Activated T-helper 1 cell treated with anti-CD3 and anti-CD28 coated beads, Interleukin-12 subunit alpha, Interleukin-12 subunit beta, Interleukin-2, Interleukin-4 antibody, amounts not matched to agents 30 ng/mL and 10 ng/mL and 1 ng/mL, durations not matched to agents 14 hours and 24 hours and 36 hours (primary cell): Measurements from ENCODE around the gene RILPL2. TPM values are rescaled to one million over a fixed set of nuclear protein-coding genes. Genes with fewer than 3 reads are reported as not detected.
"Not testable (repeated sequence)": the region's sequence is repeated elsewhere in the genome, so short reads cannot be mapped to it uniquely, and the experiment has no call there.

Experiments
- DNase-seq: peaks from one replicate; pipeline ENCODE4 v3.0.0; 2021; ENCODE audit warnings: low spot score
- H3K27ac Mint-ChIP-seq: one replicate; pipeline ENCODE4 v1.8.0; 2021; ENCODE audit warnings: mild to moderate bottlenecking, mixed read lengths
- H3K27me3 Mint-ChIP-seq: one replicate; pipeline ENCODE4 v1.8.0; 2022; ENCODE audit warnings: mild to moderate bottlenecking, moderate library complexity, mixed read lengths; ENCODE audit not compliant: insufficient read depth
- H3K36me3 Mint-ChIP-seq: one replicate; pipeline ENCODE4 v1.8.0; 2021; ENCODE audit warnings: low read depth, mixed read lengths
- H3K4me1 Mint-ChIP-seq: one replicate; pipeline ENCODE4 v1.8.0; 2021; ENCODE audit warnings: low read depth, mixed read lengths
- H3K4me3 Mint-ChIP-seq: one replicate; pipeline ENCODE4 v1.8.0; 2021; ENCODE audit warnings: mild to moderate bottlenecking, moderate library complexity, mixed read lengths
- H3K9me3 Mint-ChIP-seq: one replicate; pipeline ENCODE4 v1.8.0; 2021; ENCODE audit warnings: mixed read lengths
- intact Hi-C: fragments of 100-400 bp; cut with micrococcal nuclease; formaldehyde crosslinking; loops from one replicate; pipeline ENCODE4 v1.15.1; 2024
- total RNA-seq: library from RNA; stranded (reverse); gene quantifications from 2 replicates; pipeline ENCODE4 v1.2.3, GENCODE V29; 2022

RILPL2 gene
- total RNA-seq, 1 donor from 2014 or later: 20.1 TPM

GRCh38 chr12:123445388-123446332, 9.2 kb upstream of the RILPL2 start:
- no peaks in the 10 kb centered on the region for H3K9me3 Mint-ChIP-seq
- H3K36me3 Mint-ChIP-seq: peaks cover 2% of the 10 kb centered on the region
- intact Hi-C loops: no loop called here
- H3K27me3 Mint-ChIP-seq: no peaks in the 10 kb centered on the region
- peak overlapping the region; percentile 57 for H3K27ac Mint-ChIP-seq
- peaks cover 25% of the 10 kb centered on the region for H3K4me1 Mint-ChIP-seq
- H3K4me3 Mint-ChIP-seq: peak overlapping the region; percentile 27
- DNase-seq: no peak

- no peak for DNase-seq
Measured at GRCh38 chr12:123444092-123445026, 7.9 kb upstream of the RILPL2 start.

GRCh38 chr12:123442774-123443173, 6.3 kb upstream of the RILPL2 start:
- no peak for DNase-seq
- peaks cover 17% of the 10 kb centered on the region for H3K4me1 Mint-ChIP-seq
- intact Hi-C loops: no loop called here
- H3K27ac Mint-ChIP-seq: no peak overlapping the region
- H3K27me3 Mint-ChIP-seq: no peaks in the 10 kb centered on the region
- no peaks in the 10 kb centered on the region for H3K36me3 Mint-ChIP-seq
- no peak overlapping the region for H3K4me3 Mint-ChIP-seq
- H3K9me3 Mint-ChIP-seq: no peaks in the 10 kb centered on the region

More at GRCh38 chr12:123444092-123445026, 7.9 kb upstream of the RILPL2 start:
- H3K27me3 Mint-ChIP-seq: no peaks in the 10 kb centered on the region
- peaks cover 2% of the 10 kb centered on the region for H3K36me3 Mint-ChIP-seq
- no peak overlapping the region for H3K4me3 Mint-ChIP-seq
- peaks cover 25% of the 10 kb centered on the region for H3K4me1 Mint-ChIP-seq
- no peak overlapping the region for H3K27ac Mint-ChIP-seq
- H3K9me3 Mint-ChIP-seq: no peaks in the 10 kb centered on the region
- intact Hi-C loops: no loop called here

GRCh38 chr12:123441523-123442164, 5.2 kb upstream of the RILPL2 start:
- Mint-ChIP-seq H3K4me3 (no peak overlapping the region), H3K27me3 (no peaks in the 10 kb centered on the region), H3K4me1 (peaks cover 22% of the 10 kb centered on the region), H3K27ac (no peak overlapping the region), H3K36me3 (no peaks in the 10 kb centered on the region), H3K9me3 (no peaks in the 10 kb centered on the region)
- intact Hi-C loops: no loop called here
- DNase-seq: no peak

GRCh38 chr12:123435636-123436016, 858 bp downstream of the RILPL2 start:
- no peak for DNase-seq
- H3K36me3 Mint-ChIP-seq: peaks cover 20% of the 10 kb centered on the region
- peak overlapping the region; percentile 99 for H3K4me3 Mint-ChIP-seq
- peak overlapping the region; percentile 99 for H3K27ac Mint-ChIP-seq
- peaks cover 44% of the 10 kb centered on the region for H3K4me1 Mint-ChIP-seq
- intact Hi-C loops: loop anchor here (1.0 to 10.0 kb wide), 13 partner anchors 7 to 361 kb away; partner anchors contain the start of genes ATP6V0A2, DDX55, EIF2B1 and GTF2H3
- H3K27me3 Mint-ChIP-seq: no peaks in the 10 kb centered on the region
- no peaks in the 10 kb centered on the region for H3K9me3 Mint-ChIP-seq

- H3K4me1 Mint-ChIP-seq: peaks cover 50% of the 10 kb centered on the region
- intact Hi-C loops: loop anchor here (10.0 kb wide), 2 partner anchors 101 to 359 kb away; partner anchors contain the start of gene RILPL1
- no peaks in the 10 kb centered on the region for H3K9me3 Mint-ChIP-seq
- H3K36me3 Mint-ChIP-seq: peaks cover 24% of the 10 kb centered on the region
- H3K27me3 Mint-ChIP-seq: no peaks in the 10 kb centered on the region
- no peak for DNase-seq
- peak overlapping the region; percentile 15 for H3K27ac Mint-ChIP-seq
- peak overlapping the region; percentile 99 for H3K4me3 Mint-ChIP-seq
Measured at GRCh38 chr12:123433615-123434014, 2.9 kb downstream of the RILPL2 start.

GRCh38 chr12:123431951-123432817, 4.3 kb downstream of the RILPL2 start:
- not testable (repeated sequence) for DNase-seq, H3K27me3 Mint-ChIP-seq, H3K9me3 Mint-ChIP-seq
- peak overlapping the region; percentile 85 for H3K27ac Mint-ChIP-seq
- H3K36me3 Mint-ChIP-seq: peaks cover 25% of the 10 kb centered on the region
- intact Hi-C loops: loop anchor here (10.0 kb wide), 2 partner anchors 103 to 357 kb away; partner anchors contain the start of gene RILPL1
- H3K4me1 Mint-ChIP-seq: peaks cover 54% of the 10 kb centered on the region
- H3K4me3 Mint-ChIP-seq: peak overlapping the region; percentile 99

DNA sequence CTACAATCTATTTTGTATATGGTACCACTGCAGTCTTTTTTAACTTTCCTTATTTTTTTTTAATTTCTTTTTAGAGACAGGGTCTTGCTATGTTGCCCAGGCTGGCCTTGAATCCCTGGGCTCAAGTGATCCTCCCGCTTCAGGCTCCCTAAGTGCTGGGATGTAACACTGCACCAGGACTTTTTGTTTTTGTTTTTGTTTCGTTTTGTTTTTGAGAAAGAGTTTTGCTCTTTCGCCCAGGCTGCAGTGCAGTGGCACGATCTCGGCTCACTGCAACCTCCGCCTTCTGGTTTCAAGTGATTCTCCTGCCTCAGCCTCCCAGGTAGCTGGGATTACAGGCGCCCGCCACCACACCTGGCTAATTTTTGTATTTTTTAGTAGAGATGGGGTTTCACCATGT, 7.4 kb downstream of the RILPL2 start:
- H3K36me3 Mint-ChIP-seq: peaks cover 27% of the 10 kb centered on the region
- H3K9me3 Mint-ChIP-seq, H3K27me3 Mint-ChIP-seq, H3K4me3 Mint-ChIP-seq, intact Hi-C loops, H3K27ac Mint-ChIP-seq, DNase-seq: not testable (repeated sequence)
- H3K4me1 Mint-ChIP-seq: peaks cover 46% of the 10 kb centered on the region

DNA sequence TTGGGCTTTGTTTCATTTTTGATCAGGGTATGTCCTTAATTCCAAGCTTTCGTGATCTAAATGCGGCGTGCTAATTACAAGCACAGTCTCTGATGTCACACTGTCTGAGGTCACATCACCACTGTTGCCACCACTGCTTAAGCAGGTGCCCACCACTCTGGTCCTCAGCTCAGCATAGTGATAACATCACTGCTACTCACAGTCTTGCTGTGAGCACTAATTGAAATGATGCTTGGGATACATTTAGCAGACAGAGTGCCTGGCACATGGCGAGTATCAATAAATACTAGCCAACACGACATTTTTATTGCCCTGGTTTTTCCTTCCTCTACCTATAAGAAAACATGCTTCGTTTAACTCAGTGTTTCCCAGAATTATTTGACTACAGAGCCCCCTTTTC, 7.9 kb downstream of the RILPL2 start:
- peak overlapping the region; percentile 67 for H3K27ac Mint-ChIP-seq
- no peaks in the 10 kb centered on the region for H3K9me3 Mint-ChIP-seq
- H3K4me3 Mint-ChIP-seq: no peak overlapping the region
- peaks cover 29% of the 10 kb centered on the region for H3K36me3 Mint-ChIP-seq
- no peak for DNase-seq
- intact Hi-C loops: loop anchor here (1.0 kb wide), 1 partner anchor 8 kb away; the partner anchor contains the start of gene RILPL2
- no peaks in the 10 kb centered on the region for H3K27me3 Mint-ChIP-seq
- peaks cover 41% of the 10 kb centered on the region for H3K4me1 Mint-ChIP-seq

DNA sequence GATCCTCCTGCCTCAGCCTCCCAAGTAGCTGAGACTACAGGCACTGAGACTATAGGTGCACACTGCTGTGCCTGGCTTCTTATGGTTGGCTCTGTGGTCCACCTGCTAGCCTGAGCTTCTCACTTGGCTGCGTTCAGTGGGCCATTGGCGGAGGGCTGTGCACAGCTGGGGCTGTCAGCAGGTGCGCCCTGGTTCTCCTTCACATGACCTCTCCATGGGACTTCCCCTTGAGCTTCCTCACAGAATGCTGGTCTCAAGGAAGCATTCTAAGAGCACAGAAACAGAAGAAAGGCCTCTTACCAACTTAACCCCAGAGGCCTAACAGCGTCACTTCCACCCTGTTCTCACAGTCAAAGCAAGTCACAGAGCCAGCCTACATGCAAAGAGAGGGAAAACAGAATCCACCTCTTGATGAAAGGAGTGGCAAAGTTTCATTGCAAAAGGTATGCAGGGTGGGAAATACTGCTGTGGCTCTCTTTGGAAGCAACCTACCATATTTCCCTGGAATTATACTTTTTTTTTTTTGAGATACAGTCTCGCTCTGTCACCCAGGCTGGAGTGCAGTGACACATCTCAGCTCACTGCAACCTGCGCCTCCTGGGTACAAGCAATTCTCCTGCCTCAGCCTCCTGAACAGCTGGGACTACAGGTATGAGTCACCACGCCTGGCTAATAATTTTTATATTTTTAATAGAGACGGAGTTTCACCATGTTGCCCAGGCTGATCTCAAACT, 9.3 kb downstream of the RILPL2 start:
- H3K4me3 Mint-ChIP-seq: peak overlapping the region; percentile 28

GRCh38 chr12:123421314-123421713, 15.2 kb downstream of the RILPL2 start:
- Mint-ChIP-seq H3K9me3 (no peaks in the 10 kb centered on the region), H3K4me1 (no peaks in the 10 kb centered on the region), H3K4me3 (no peak overlapping the region), H3K27ac (no peak overlapping the region), H3K27me3 (no peaks in the 10 kb centered on the region), H3K36me3 (peaks cover 28% of the 10 kb centered on the region)
- DNase-seq: no peak
- intact Hi-C loops: no loop called here

More for the DNA sequence above, 9.3 kb downstream of the RILPL2 start:
- Mint-ChIP-seq H3K9me3 (no peaks in the 10 kb centered on the region), H3K27ac (peak overlapping the region; percentile 67), H3K4me1 (peaks cover 28% of the 10 kb centered on the region), H3K27me3 (no peaks in the 10 kb centered on the region), H3K36me3 (peaks cover 29% of the 10 kb centered on the region)
- intact Hi-C loops: no loop called here
- DNase-seq: no peak
